ENCODE data around the gene EPB41L3.
A peak's percentile ranks its signal among the peaks of the same experiment; 100 is the strongest.

The EPB41L3 gene

GRCh38 chr18:5466256-5466655, 77.5 kb downstream of the EPB41L3 start:
- H3K27ac ChIP-seq = peak overlapping the region; percentile 41
- H3K4me3 ChIP-seq (ENCODE audit: low read depth in 1 of 2, low read length in 1 of 2) = no peak overlapping the region
- H3K36me3 ChIP-seq = no peaks in the 10 kb centered on the region
- no peaks in the 10 kb centered on the region for H3K9me3 ChIP-seq
- peaks cover 54 to 56% of the 10 kb centered on the region in 2 experiments for H3K4me1 ChIP-seq (ENCODE audit: control insufficient read depth in 1 of 2, insufficient read depth in 1 of 2, low read depth in 1 of 2, low read length in 1 of 2)
- TF ChIP-seq CTCF (IDR thresholded peaks at IDR 0.05) = no peak
- no peaks in the 10 kb centered on the region for H3K27me3 ChIP-seq

GRCh38 chr18:5464251-5464650, 79.5 kb downstream of the EPB41L3 start:
- peaks cover 54 to 56% of the 10 kb centered on the region in 2 experiments for H3K4me1 ChIP-seq (ENCODE audit: control insufficient read depth in 1 of 2, insufficient read depth in 1 of 2, low read depth in 1 of 2, low read length in 1 of 2)
- no peaks in the 10 kb centered on the region for H3K9me3 ChIP-seq
- H3K36me3 ChIP-seq = no peaks in the 10 kb centered on the region
- no peak for TF ChIP-seq CTCF (IDR thresholded peaks at IDR 0.05)
- H3K27me3 ChIP-seq = no peaks in the 10 kb centered on the region
- H3K27ac ChIP-seq = peak overlapping the region; percentile 58
- no peak overlapping the region for H3K4me3 ChIP-seq (ENCODE audit: low read depth in 1 of 2, low read length in 1 of 2)

DNA sequence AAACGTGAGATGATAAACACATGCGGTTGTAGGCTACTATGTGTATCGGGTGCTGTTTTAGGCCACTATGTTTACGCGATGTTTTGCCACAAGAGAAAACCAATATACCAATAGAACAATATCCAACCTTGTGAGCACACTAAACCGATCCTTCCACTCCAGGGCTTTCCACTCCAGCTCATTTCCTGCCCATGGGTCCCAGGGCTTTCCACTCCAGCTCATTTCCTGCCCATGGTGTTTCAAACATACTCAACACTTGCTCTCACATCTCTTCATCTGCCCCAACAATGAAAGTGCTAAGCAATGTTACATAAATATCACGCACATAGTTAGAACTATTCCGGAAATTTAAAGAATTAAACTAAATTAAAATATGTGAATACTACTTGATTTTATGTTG, 80.0 kb downstream of the EPB41L3 start:
- peak overlapping the region; percentile 58 for H3K27ac ChIP-seq
- H3K9me3 ChIP-seq = no peaks in the 10 kb centered on the region
- no peak for TF ChIP-seq CTCF (IDR thresholded peaks at IDR 0.05)
- H3K27me3 ChIP-seq = no peaks in the 10 kb centered on the region
- no peaks in the 10 kb centered on the region for H3K36me3 ChIP-seq
- peaks cover 54 to 56% of the 10 kb centered on the region in 2 experiments for H3K4me1 ChIP-seq (ENCODE audit: control insufficient read depth in 1 of 2, insufficient read depth in 1 of 2, low read depth in 1 of 2, low read length in 1 of 2)
- H3K4me3 ChIP-seq (ENCODE audit: low read depth in 1 of 2, low read length in 1 of 2) = no peak overlapping the region

- Histone ChIP-seq H3K27ac (peak overlapping the region; percentile 58), H3K4me3 (ENCODE audit: low read depth in 1 of 2, low read length in 1 of 2) (no peak overlapping the region), H3K36me3 (no peaks in the 10 kb centered on the region), H3K27me3 (no peaks in the 10 kb centered on the region), H3K4me1 (ENCODE audit: control insufficient read depth in 1 of 2, insufficient read depth in 1 of 2, low read depth in 1 of 2, low read length in 1 of 2) (peaks cover 54 to 56% of the 10 kb centered on the region in 2 experiments), H3K9me3 (no peaks in the 10 kb centered on the region)
- TF ChIP-seq CTCF (IDR thresholded peaks at IDR 0.05) = no peak
Observed at GRCh38 chr18:5463390-5463789, 80.4 kb downstream of the EPB41L3 start.

- H3K36me3 ChIP-seq = no peaks in the 10 kb centered on the region
- no peak for TF ChIP-seq CTCF (IDR thresholded peaks at IDR 0.05)
- H3K4me1 ChIP-seq (ENCODE audit: control insufficient read depth in 1 of 2, insufficient read depth in 1 of 2, low read depth in 1 of 2, low read length in 1 of 2) = peaks cover 54 to 56% of the 10 kb centered on the region in 2 experiments
- H3K27me3 ChIP-seq = no peaks in the 10 kb centered on the region
- no peaks in the 10 kb centered on the region for H3K9me3 ChIP-seq
- H3K27ac ChIP-seq = peak overlapping the region; percentile 41
- no peak overlapping the region for H3K4me3 ChIP-seq (ENCODE audit: low read depth in 1 of 2, low read length in 1 of 2)
Observed at GRCh38 chr18:5462227-5462626, 81.6 kb downstream of the EPB41L3 start.

DNA sequence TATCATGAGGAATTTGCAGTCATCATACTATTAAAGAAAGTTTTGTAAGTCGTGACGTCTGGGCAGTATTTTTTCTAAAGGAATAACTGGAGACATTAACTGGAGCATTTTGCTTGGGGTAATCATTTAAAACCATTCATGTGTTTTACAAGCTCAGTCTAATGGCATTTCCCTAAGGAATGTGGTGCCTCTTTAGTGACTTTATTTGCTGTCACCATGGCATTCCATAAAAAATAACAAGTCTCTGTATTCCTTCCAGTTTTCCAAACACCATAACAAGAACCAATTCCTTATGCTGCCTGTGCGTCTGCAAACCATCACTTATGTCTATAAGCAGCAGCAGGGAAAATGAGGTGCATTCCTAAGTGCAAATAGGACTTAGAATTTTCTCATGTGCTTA, 82.8 kb downstream of the EPB41L3 start:
- Histone ChIP-seq H3K27ac (no peak overlapping the region), H3K27me3 (no peaks in the 10 kb centered on the region), H3K36me3 (no peaks in the 10 kb centered on the region), H3K4me3 (ENCODE audit: low read depth in 1 of 2, low read length in 1 of 2) (no peak overlapping the region), H3K9me3 (no peaks in the 10 kb centered on the region), H3K4me1 (ENCODE audit: control insufficient read depth in 1 of 2, insufficient read depth in 1 of 2, low read depth in 1 of 2, low read length in 1 of 2) (peaks cover 46% of the 10 kb centered on the region in 2 experiments)
- no peak for TF ChIP-seq CTCF (IDR thresholded peaks at IDR 0.05)

Data from neutrophil (primary cell).